ENCODE data around the gene SALL4. TPM values are rescaled to one million over a fixed set of nuclear protein-coding genes. Genes with fewer than 3 reads are reported as not detected.
"Not testable (repeated sequence)": the region's sequence is repeated elsewhere in the genome, so short reads cannot be mapped to it uniquely, and the experiment has no call there.

Gene SALL4
- 0.44 TPM for total RNA-seq

GRCh38 chr20:51802170-51802751 is at the start of gene SALL4:
Gene SALL4 (minus strand): TSS chr20:51802521. CDS start chr20:51802408, 113 bp downstream.
- ATAC-seq: no peak

- no peak for ATAC-seq
These were observed 46.0 kb upstream of the SALL4 start for GRCh38 chr20:51848346-51848745.

DNA sequence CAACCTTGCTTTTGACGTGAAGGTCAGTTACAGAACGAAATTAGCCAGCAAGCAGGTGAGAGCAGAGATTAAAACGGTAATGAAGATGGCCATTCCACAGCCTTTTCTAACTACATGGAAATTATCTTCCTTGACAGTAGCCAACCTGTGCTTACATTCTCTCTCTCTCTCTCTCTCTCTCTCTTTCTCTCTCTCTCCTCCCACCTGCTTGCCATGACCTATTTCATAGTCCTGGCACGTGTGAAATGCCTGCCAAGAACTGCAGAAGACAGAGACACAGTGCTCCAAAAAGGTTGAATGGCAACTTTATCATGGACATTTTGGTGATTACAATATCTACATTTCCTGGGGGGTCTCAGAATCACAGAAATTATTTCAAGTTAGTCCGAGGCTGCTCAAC is 38.5 kb upstream of the SALL4 start:
- ATAC-seq: no peak

GRCh38 chr20:51837876-51838420 is 35.6 kb upstream of the SALL4 start:
- no peak for ATAC-seq

GRCh38 chr20:51837436-51837835 is 35.1 kb upstream of the SALL4 start:
- ATAC-seq: no peak

GRCh38 chr20:51833326-51833725 is 31.0 kb upstream of the SALL4 start:
- ATAC-seq: no peak

DNA sequence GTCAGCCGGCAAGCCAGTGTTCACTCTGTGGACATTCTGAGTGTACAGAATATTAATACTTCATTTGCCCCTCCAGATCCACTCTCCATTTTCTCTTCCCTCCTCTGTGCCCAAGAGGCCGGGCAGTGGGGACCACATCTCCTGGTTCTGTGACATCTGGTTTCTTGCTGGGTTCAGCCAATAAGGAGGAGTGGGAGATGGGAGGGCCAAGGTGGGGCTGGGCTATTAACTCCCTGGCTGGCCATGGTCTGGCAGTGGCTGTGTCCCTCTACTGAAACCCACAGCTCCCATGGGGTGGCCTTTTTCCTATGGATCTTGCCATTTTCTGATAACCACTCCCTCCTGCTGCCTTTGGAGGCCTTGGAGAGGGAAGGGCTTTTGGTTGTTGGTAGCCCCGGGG is 30.0 kb upstream of the SALL4 start:
- no peak for ATAC-seq

- ATAC-seq: no peak
These were observed 29.5 kb upstream of the SALL4 start for GRCh38 chr20:51831866-51832265.

GRCh38 chr20:51830538-51830937 is 28.2 kb upstream of the SALL4 start:
- ATAC-seq: no peak

GRCh38 chr20:51828762-51829161 is 26.4 kb upstream of the SALL4 start:
- no peak for ATAC-seq

DNA sequence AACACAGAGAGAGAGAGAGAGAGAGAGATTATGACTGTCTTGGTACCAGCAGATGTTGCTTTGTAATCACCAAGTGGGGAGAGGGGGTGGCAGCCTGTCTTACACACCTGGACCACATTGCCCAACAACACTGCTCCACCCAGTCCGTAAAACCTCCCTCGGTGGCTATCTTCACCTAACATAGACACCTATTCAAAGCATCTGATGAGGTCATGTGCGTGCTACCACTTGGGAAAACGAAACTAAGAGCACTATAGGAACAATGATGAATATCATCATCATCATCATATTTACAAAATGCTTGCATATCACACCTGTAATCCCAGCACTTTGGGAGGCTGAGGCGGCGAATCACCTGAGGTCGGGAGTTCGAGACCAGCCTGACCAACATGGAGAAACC is 24.1 kb upstream of the SALL4 start:
- ATAC-seq: no peak

DNA sequence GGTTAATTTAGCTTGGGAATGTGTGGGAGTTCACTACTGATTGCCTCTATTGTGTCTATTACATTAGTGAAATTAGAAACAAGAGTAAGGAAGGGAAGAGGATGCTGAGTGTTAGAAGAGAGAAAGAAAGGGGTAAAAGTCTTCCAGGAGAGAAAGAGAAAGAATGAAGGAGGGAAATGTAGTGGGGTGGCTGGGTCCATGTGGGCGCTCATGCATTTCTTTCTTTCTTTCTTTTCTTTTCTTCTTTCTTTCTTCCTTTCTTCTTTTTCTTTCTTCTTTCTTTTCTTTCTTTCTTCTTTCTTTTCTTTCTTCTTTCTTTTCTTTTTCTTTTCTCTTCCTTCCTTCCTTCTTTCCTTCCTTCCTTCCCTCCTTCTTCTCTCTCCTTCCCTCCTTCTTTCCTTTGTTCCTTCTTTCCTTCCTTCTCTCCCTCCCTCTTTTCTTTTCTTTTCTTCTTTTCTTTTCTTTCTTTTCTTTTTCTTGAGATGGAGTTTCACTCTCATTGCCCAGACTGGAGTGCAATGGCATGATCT is 16.2 kb upstream of the SALL4 start:
- no peak for ATAC-seq

DNA sequence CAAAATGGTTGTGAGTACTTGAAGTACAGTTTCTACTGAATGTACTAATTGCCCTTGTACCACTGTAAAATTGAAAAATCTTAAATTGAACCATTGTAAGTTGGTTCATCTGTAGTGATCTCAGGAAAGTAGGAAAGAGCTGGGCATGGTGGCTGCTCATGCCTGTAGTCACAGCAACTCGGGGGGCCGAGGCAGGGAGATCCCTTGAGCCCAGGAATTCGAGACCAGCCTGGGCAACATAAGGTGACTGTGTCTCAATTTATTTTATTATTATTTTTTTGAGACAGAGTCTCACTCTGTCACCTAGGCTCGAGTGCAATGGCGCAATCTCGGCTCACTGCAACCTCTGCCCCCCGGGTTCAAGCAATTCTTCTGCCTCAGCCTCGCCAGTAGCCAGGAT is 14.5 kb upstream of the SALL4 start:
- ATAC-seq: not testable (repeated sequence)

DNA sequence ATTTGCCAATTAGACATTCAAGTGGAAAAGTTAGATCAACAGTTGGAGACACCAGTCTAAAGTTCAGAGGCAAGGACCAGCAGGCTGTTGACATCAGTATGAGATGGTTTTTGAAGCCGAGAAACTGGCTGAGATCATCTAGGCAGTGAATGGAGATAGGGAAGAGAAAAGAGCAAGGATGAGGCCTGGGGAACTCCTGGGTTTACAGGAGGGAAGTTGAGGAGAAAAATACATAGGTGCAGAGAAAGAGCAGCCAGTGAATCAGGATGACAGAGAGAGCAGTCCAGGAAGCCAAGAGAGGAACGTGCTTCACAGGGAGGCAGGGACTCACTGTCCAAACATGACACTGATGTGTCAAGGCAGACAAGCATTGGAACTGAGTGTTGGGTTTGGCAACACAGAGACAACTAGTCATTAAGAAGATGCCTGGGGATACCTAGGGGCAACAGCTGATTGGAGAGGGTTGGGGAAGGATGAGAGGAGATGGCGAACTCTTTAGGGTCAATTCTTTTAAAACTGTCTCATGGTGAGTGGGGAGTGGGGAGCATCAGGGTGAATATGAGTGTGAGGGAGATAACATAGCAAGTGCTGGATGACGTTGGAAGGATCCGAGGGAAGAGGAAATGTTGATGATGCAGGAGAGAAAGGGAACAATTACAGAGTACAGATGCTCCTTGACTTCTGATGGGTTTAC is 13.2 kb upstream of the SALL4 start:
- no peak for ATAC-seq

GRCh38 chr20:51812861-51813260 is 10.5 kb upstream of the SALL4 start:
- no peak for ATAC-seq

DNA sequence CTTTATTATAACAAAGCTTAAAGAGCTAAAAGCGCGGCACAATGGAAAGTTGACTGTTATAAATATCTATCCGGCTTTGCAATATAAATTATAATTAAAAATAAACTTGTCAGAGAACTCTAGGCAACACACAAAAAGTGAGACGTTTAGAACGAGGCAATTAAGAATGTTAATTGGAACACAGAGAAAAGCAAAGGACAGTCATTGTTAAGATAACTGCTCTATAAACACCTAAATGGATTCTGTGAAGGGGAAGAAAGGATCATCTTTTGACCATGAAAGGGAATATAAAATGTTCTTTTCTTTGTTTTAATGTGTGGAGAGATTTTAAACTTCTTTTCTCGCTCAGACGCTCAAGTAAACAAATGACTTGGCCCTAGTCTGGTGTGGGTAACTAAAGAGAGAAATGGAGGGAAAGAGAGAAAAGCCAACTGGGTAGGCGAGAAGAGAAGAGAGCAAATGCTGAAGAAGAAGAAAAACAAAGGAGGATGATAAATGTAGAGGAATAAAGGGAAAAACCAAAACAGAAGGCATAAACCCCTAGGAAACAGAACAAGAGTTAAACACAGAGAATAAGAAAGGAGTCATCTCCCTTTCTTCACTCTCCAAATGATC is 9.3 kb upstream of the SALL4 start:
- no peak for ATAC-seq

- no peak for ATAC-seq
These were observed 8.7 kb upstream of the SALL4 start for GRCh38 chr20:51811042-51811355.

GRCh38 chr20:51810155-51811041 is 8.1 kb upstream of the SALL4 start:
- ATAC-seq: no peak

- ATAC-seq: no peak
These were observed 5.5 kb upstream of the SALL4 start for GRCh38 chr20:51807720-51808250.

DNA sequence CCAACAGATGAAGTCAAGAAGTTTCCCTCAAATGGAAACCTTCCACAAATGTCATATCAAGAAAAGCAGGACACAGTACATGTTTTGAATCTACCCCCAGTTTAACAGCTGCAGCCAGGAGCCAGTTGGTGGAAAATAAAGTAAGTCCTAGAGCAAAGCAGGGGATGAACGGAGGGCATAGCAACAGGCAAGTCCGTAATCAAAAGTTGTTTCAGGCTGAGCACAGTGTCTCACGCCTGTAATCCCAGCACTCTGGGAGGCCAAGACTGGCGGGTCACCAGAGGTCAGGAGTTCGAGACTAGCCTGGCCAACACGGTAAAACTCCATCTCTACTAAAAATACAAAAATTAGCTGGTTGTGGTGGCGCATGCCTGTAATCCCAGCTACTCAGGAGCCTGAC is 2.4 kb upstream of the SALL4 start:
- ATAC-seq: no peak

- no peak for ATAC-seq
These were observed 980 bp upstream of the SALL4 start for GRCh38 chr20:51803148-51803854.

- ATAC-seq: no peak
These were observed 548 bp downstream of the SALL4 start for GRCh38 chr20:51801823-51802123.

Measured in esophagus mucosa (tissue), 1 donor.